ENCODE results near the gene MCF2L.

MCF2L gene

GRCh38 chr13:112973577-112973951 lies 4.5 kb downstream of the MCF2L start:
- Histone ChIP-seq H3K4me3 (ENCODE audit: insufficient read depth in 1 of 2, low read depth in 1 of 2, low read length in 2 of 2) (no peak overlapping the region), H2BK12ac (ENCODE audit: low read length in 2 of 2) (no peak overlapping the region), H3K79me1 (replicated peaks; ENCODE audit: low read length, poor library complexity, severe bottlenecking) (no peaks in the 10 kb centered on the region), H3K4me2 (ENCODE audit: low read length, poor library complexity, severe bottlenecking) (no peak overlapping the region), H3K27me3 (ENCODE audit: control insufficient read depth in 1 of 2, insufficient read depth in 1 of 2, low read length in 2 of 2) (peaks cover 50 to 89% of the 10 kb centered on the region in 2 experiments), H2AFZ (ENCODE audit: low read depth, low read length) (no peak overlapping the region), H3K14ac (ENCODE audit: low read length in 2 of 2) (no peak overlapping the region), H4K8ac (ENCODE audit: low read length) (no peak overlapping the region), H3K4me1 (ENCODE audit: control insufficient read depth, insufficient read depth, low read depth, low read length) (peaks cover 11% of the 10 kb centered on the region), H3K36me3 (ENCODE audit: control insufficient read depth in 1 of 2, insufficient read depth in 2 of 2, low read depth in 1 of 2, low read length in 2 of 2) (no peaks in the 10 kb centered on the region), H2BK15ac (ENCODE audit: low read depth, poor library complexity, severe bottlenecking) (no peak overlapping the region), H3K9ac (ENCODE audit: low read length) (no peak overlapping the region), H3K27ac (ENCODE audit: low read length, poor library complexity, severe bottlenecking) (no peak overlapping the region), H3K18ac (ENCODE audit: low read depth in 1 of 2, low read length in 2 of 2) (no peak overlapping the region), H3K9me3 (ENCODE audit: control insufficient read depth, low read length) (peaks cover 20% of the 10 kb centered on the region), H4K91ac (ENCODE audit: low read length) (no peak overlapping the region), H3K23ac (ENCODE audit: low read length in 2 of 2) (no peak overlapping the region), H2BK5ac (ENCODE audit: low read depth, low read length, poor library complexity, severe bottlenecking) (no peak overlapping the region), H2BK120ac (ENCODE audit: low read depth, low read length) (no peak overlapping the region), H2AK5ac (ENCODE audit: low read length, severe bottlenecking) (no peak overlapping the region), H3K4ac (ENCODE audit: low read depth in 1 of 2, low read length in 2 of 2) (no peak overlapping the region)
- DNase-seq = no peak
- 90% methylated on average over 18 of the region's 18 CpGs for WGBS

DNA sequence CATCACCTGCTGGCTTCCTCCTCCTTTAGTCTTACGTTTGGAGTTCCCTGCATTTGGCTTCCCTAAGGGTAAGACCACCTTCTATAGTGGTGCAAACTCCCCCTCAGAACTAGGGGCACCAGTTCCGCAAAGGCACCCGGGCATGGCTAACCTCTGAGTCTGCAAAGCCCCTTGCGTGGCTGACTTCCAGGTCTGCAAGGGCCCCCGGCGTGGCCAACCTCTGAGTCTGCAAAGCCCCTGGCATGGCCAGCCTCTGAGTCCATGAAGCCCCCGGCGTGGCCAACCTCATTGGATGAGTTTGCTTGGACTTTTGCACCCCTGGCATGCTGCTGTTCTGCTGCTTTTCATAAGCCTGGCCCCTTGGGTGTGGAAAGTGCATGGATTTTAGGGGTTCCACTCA lies 5.1 kb downstream of the MCF2L start:
- WGBS = 79% methylated on average over 8 of the region's 8 CpGs
- H3K18ac ChIP-seq (ENCODE audit: low read depth in 1 of 2, low read length in 2 of 2) = no peak overlapping the region
- no peak overlapping the region for H3K23ac ChIP-seq (ENCODE audit: low read length in 2 of 2)

GRCh38 chr13:112974671-112975070 lies 5.7 kb downstream of the MCF2L start:
- Histone ChIP-seq H2BK5ac (ENCODE audit: low read depth, low read length, poor library complexity, severe bottlenecking) (no peak overlapping the region), H3K27ac (ENCODE audit: low read length, poor library complexity, severe bottlenecking) (no peak overlapping the region), H3K4me2 (ENCODE audit: low read length, poor library complexity, severe bottlenecking) (no peak overlapping the region), H4K8ac (ENCODE audit: low read length) (no peak overlapping the region), H3K4me3 (ENCODE audit: insufficient read depth in 1 of 2, low read depth in 1 of 2, low read length in 2 of 2) (peak overlapping the region in 1 of 2 experiments; percentile 48), H2BK15ac (ENCODE audit: low read depth, poor library complexity, severe bottlenecking) (no peak overlapping the region), H3K9me3 (ENCODE audit: control insufficient read depth, low read length) (peaks cover 20% of the 10 kb centered on the region), H3K36me3 (ENCODE audit: control insufficient read depth in 1 of 2, insufficient read depth in 2 of 2, low read depth in 1 of 2, low read length in 2 of 2) (no peaks in the 10 kb centered on the region), H3K4ac (ENCODE audit: low read depth in 1 of 2, low read length in 2 of 2) (no peak overlapping the region), H3K27me3 (ENCODE audit: control insufficient read depth in 1 of 2, insufficient read depth in 1 of 2, low read length in 2 of 2) (peaks cover 55 to 90% of the 10 kb centered on the region in 2 experiments), H3K18ac (ENCODE audit: low read depth in 1 of 2, low read length in 2 of 2) (no peak overlapping the region), H3K4me1 (ENCODE audit: control insufficient read depth, insufficient read depth, low read depth, low read length) (no peaks in the 10 kb centered on the region), H2BK120ac (ENCODE audit: low read depth, low read length) (no peak overlapping the region), H3K14ac (ENCODE audit: low read length in 2 of 2) (no peak overlapping the region), H3K79me1 (replicated peaks; ENCODE audit: low read length, poor library complexity, severe bottlenecking) (no peaks in the 10 kb centered on the region), H2AFZ (ENCODE audit: low read depth, low read length) (no peak overlapping the region), H2AK5ac (ENCODE audit: low read length, severe bottlenecking) (no peak overlapping the region), H4K91ac (ENCODE audit: low read length) (no peak overlapping the region), H3K23ac (ENCODE audit: low read length in 2 of 2) (no peak overlapping the region), H2BK12ac (ENCODE audit: low read length in 2 of 2) (no peak overlapping the region), H3K9ac (ENCODE audit: low read length) (no peak overlapping the region)
- WGBS = 95% methylated on average over 7 of the region's 13 CpGs
- DNase-seq = no peak

More for the DNA sequence above, 5.1 kb downstream of the MCF2L start:
- Histone ChIP-seq H3K36me3 (ENCODE audit: control insufficient read depth in 1 of 2, insufficient read depth in 2 of 2, low read depth in 1 of 2, low read length in 2 of 2) (no peaks in the 10 kb centered on the region), H2AK5ac (ENCODE audit: low read length, severe bottlenecking) (no peak overlapping the region), H2BK15ac (ENCODE audit: low read depth, poor library complexity, severe bottlenecking) (no peak overlapping the region), H3K27ac (ENCODE audit: low read length, poor library complexity, severe bottlenecking) (no peak overlapping the region), H2AFZ (ENCODE audit: low read depth, low read length) (no peak overlapping the region), H4K91ac (ENCODE audit: low read length) (no peak overlapping the region), H2BK5ac (ENCODE audit: low read depth, low read length, poor library complexity, severe bottlenecking) (no peak overlapping the region), H3K4me3 (ENCODE audit: insufficient read depth in 1 of 2, low read depth in 1 of 2, low read length in 2 of 2) (no peak overlapping the region), H4K8ac (ENCODE audit: low read length) (no peak overlapping the region), H2BK12ac (ENCODE audit: low read length in 2 of 2) (no peak overlapping the region), H3K4me1 (ENCODE audit: control insufficient read depth, insufficient read depth, low read depth, low read length) (peaks cover 5% of the 10 kb centered on the region), H3K79me1 (replicated peaks; ENCODE audit: low read length, poor library complexity, severe bottlenecking) (no peaks in the 10 kb centered on the region), H3K4me2 (ENCODE audit: low read length, poor library complexity, severe bottlenecking) (no peak overlapping the region), H3K4ac (ENCODE audit: low read depth in 1 of 2, low read length in 2 of 2) (no peak overlapping the region), H3K9ac (ENCODE audit: low read length) (no peak overlapping the region), H2BK120ac (ENCODE audit: low read depth, low read length) (no peak overlapping the region), H3K14ac (ENCODE audit: low read length in 2 of 2) (no peak overlapping the region), H3K9me3 (ENCODE audit: control insufficient read depth, low read length) (peaks cover 20% of the 10 kb centered on the region), H3K27me3 (ENCODE audit: control insufficient read depth in 1 of 2, insufficient read depth in 1 of 2, low read length in 2 of 2) (peaks cover 56 to 91% of the 10 kb centered on the region in 2 experiments)
- DNase-seq = no peak

DNA sequence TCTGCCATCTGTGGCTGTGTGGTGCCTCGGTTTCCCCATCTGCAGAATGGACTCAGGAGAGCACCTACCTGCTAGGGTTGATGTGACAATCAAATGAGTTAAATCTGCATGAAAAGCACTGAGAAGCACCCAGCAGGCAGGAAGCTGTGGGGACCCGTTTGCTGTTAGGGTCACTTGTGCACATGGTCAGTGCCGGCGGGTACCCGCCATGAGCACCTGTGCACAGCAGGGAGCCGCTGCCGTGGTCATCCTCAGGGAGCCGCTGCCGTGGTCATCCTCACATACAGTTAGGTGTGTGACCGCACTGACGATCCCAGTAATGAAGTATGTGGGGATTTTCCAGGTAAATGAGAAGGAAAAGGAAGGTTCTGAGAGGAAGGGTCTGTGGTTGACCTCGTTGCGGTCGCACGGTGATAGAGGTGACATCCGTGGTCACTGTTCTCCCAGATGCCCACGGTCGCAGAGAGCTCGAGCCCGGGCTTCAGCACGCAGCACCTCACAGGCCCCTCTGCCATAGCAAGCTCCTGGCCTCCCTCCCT lies 6.5 kb downstream of the MCF2L start:
- Histone ChIP-seq H3K4me3 (ENCODE audit: insufficient read depth in 1 of 2, low read depth in 1 of 2, low read length in 2 of 2) (no peak overlapping the region), H3K27ac (ENCODE audit: low read length, poor library complexity, severe bottlenecking) (no peak overlapping the region), H3K9ac (ENCODE audit: low read length) (no peak overlapping the region), H2BK120ac (ENCODE audit: low read depth, low read length) (no peak overlapping the region), H2BK15ac (ENCODE audit: low read depth, poor library complexity, severe bottlenecking) (no peak overlapping the region), H3K4me2 (ENCODE audit: low read length, poor library complexity, severe bottlenecking) (no peak overlapping the region), H3K14ac (ENCODE audit: low read length in 2 of 2) (no peak overlapping the region), H3K36me3 (ENCODE audit: control insufficient read depth in 1 of 2, insufficient read depth in 2 of 2, low read depth in 1 of 2, low read length in 2 of 2) (no peaks in the 10 kb centered on the region), H3K23ac (ENCODE audit: low read length in 2 of 2) (no peak overlapping the region), H3K79me1 (replicated peaks; ENCODE audit: low read length, poor library complexity, severe bottlenecking) (no peaks in the 10 kb centered on the region), H3K27me3 (ENCODE audit: control insufficient read depth in 1 of 2, insufficient read depth in 1 of 2, low read length in 2 of 2) (peaks cover 54 to 90% of the 10 kb centered on the region in 2 experiments), H2BK12ac (ENCODE audit: low read length in 2 of 2) (no peak overlapping the region), H3K9me3 (ENCODE audit: control insufficient read depth, low read length) (peaks cover 20% of the 10 kb centered on the region), H2AK5ac (ENCODE audit: low read length, severe bottlenecking) (no peak overlapping the region), H3K4me1 (ENCODE audit: control insufficient read depth, insufficient read depth, low read depth, low read length) (no peaks in the 10 kb centered on the region), H4K91ac (ENCODE audit: low read length) (no peak overlapping the region), H2AFZ (ENCODE audit: low read depth, low read length) (no peak overlapping the region), H3K4ac (ENCODE audit: low read depth in 1 of 2, low read length in 2 of 2) (no peak overlapping the region), H3K18ac (ENCODE audit: low read depth in 1 of 2, low read length in 2 of 2) (no peak overlapping the region), H4K8ac (ENCODE audit: low read length) (no peak overlapping the region), H2BK5ac (ENCODE audit: low read depth, low read length, poor library complexity, severe bottlenecking) (no peak overlapping the region)
- no peak for DNase-seq
- 92% methylated on average over 19 of the region's 21 CpGs for WGBS

Measured in mesenchymal stem cell (in vitro differentiated cells and primary cell).